H9 (cell line): ENCODE measurements around the gene VIT. TPM values are rescaled to one million over a fixed set of nuclear protein-coding genes. Genes with fewer than 3 reads are reported as not detected.

ENCODE experiments used
- DNase-seq: peaks from one replicate; pipeline ENCODE4 v3.0.0-alpha.2; 2017
- H2AFZ ChIP-seq: one replicate; pipeline ENCODE4 v1.6.1; 2013; ENCODE audit warnings: mild to moderate bottlenecking, low read length, control low read depth, moderate library complexity
- H2AK5ac ChIP-seq: 2 replicates; pipeline ENCODE4 v1.6.1; 2013; ENCODE audit warnings: low read length, control low read depth, mixed read lengths; ENCODE audit not compliant: insufficient read length
- H2BK120ac ChIP-seq: one replicate; pipeline ENCODE4 v1.6.1; 2013; ENCODE audit warnings: low read depth, mild to moderate bottlenecking, low read length, control low read depth, inconsistent platforms; ENCODE audit not compliant: poor library complexity, severe bottlenecking
- H2BK12ac ChIP-seq: 2 replicates; pipeline ENCODE4 v1.6.1; 2013; ENCODE audit warnings: low read length, control low read depth, mixed read lengths, low read depth; ENCODE audit not compliant: insufficient read length
- H2BK15ac ChIP-seq: 2 replicates; pipeline ENCODE4 v1.6.1; 2013; ENCODE audit warnings: low read depth, low read length, control low read depth
- H2BK20ac ChIP-seq: one replicate; pipeline ENCODE4 v1.6.1; 2013; ENCODE audit warnings: low read depth, mild to moderate bottlenecking, low read length, control low read depth, inconsistent platforms; ENCODE audit not compliant: poor library complexity, severe bottlenecking
- H2BK5ac ChIP-seq: 2 replicates; pipeline ENCODE4 v1.6.1; 2013; ENCODE audit warnings: low read length, control low read depth, mixed read lengths; ENCODE audit not compliant: insufficient read length
- H3K14ac ChIP-seq: 2 replicates; pipeline ENCODE4 v1.6.1; 2013; ENCODE audit warnings: low read length, control low read depth; ENCODE audit not compliant: insufficient read depth
- H3K18ac ChIP-seq: 2 replicates; pipeline ENCODE4 v1.6.1; 2013; ENCODE audit warnings: low read depth, mild to moderate bottlenecking, mixed read lengths, low read length, control low read depth; ENCODE audit not compliant: insufficient read length
- H3K23ac ChIP-seq: 2 replicates; pipeline ENCODE4 v1.6.1; 2013; ENCODE audit warnings: low read length, control low read depth, mixed read lengths, low read depth; ENCODE audit not compliant: insufficient read length
- H3K23me2 ChIP-seq: 2 replicates; pipeline ENCODE4 v1.6.1; 2013; ENCODE audit warnings: low read depth, mild to moderate bottlenecking, mixed read lengths, low read length, control low read depth; ENCODE audit not compliant: insufficient read length, poor library complexity, severe bottlenecking
- H3K27ac ChIP-seq: 2 replicates; pipeline ENCODE4 v1.5.1; 2013; ENCODE audit warnings: low read length, control low read depth, mixed read lengths, low read depth; ENCODE audit not compliant: insufficient read length
- H3K27me3 ChIP-seq: 2 replicates; pipeline ENCODE4 v1.6.1; 2013; ENCODE audit warnings: low read length, control low read depth, inconsistent platforms; ENCODE audit not compliant: insufficient read depth
- H3K4ac ChIP-seq: 2 replicates; pipeline ENCODE4 v1.6.1; 2013; ENCODE audit warnings: low read depth, mild to moderate bottlenecking, control low read depth, inconsistent platforms, low read length, moderate library complexity
- H3K4me1 ChIP-seq: 2 replicates; pipeline ENCODE4 v1.6.1; 2013; ENCODE audit warnings: low read length, control low read depth, inconsistent platforms; ENCODE audit not compliant: insufficient read depth
- H3K4me2 ChIP-seq: 2 replicates; pipeline ENCODE4 v1.6.1; 2013; ENCODE audit warnings: low read length, control low read depth, mixed read lengths; ENCODE audit not compliant: insufficient read length, insufficient read depth
- H3K56ac ChIP-seq: 2 replicates; pipeline ENCODE4 v1.6.1; 2013; ENCODE audit warnings: low read depth, mild to moderate bottlenecking, mixed read lengths, low read length, control low read depth; ENCODE audit not compliant: insufficient read length
- H3K79me1 ChIP-seq: 2 replicates; pipeline ENCODE4 v1.6.1; 2013; ENCODE audit warnings: low read depth, mild to moderate bottlenecking, moderate library complexity, low read length, control low read depth, inconsistent platforms; ENCODE audit not compliant: insufficient read depth, poor library complexity, severe bottlenecking
- H3K79me2 ChIP-seq: 2 replicates; pipeline ENCODE4 v1.6.1; 2013; ENCODE audit warnings: low read length, control low read depth, inconsistent platforms; ENCODE audit not compliant: insufficient read depth
- H3K9ac ChIP-seq: 2 replicates; pipeline ENCODE4 v1.6.1; 2013; ENCODE audit warnings: low read length, control low read depth, mixed read lengths; ENCODE audit not compliant: insufficient read length; ENCODE audit errors: extremely low read depth
- H3K9me3 ChIP-seq: one replicate; pipeline ENCODE4 v1.6.1; 2013; ENCODE audit warnings: low read depth, low read length, inconsistent platforms; ENCODE audit not compliant: control insufficient read depth
- H3T11ph ChIP-seq: one replicate; pipeline ENCODE4 v1.6.1; 2013; ENCODE audit warnings: mild to moderate bottlenecking, low read length, control low read depth, inconsistent platforms
- H4K20me1 ChIP-seq: one replicate; pipeline ENCODE4 v1.6.1; 2013; ENCODE audit not compliant: control insufficient read depth, insufficient read length, insufficient read depth
- H4K5ac ChIP-seq: 2 replicates; pipeline ENCODE4 v1.6.1; 2013; ENCODE audit warnings: low read depth, mild to moderate bottlenecking, mixed read lengths, low read length, control low read depth; ENCODE audit not compliant: insufficient read length
- H4K8ac ChIP-seq: replicated peaks from 2 replicates; pipeline ENCODE4 v1.6.1; 2013; ENCODE audit warnings: low read length, control low read depth, mixed read lengths, low read depth; ENCODE audit not compliant: insufficient read length
- H4K91ac ChIP-seq: 2 replicates; pipeline ENCODE4 v1.6.1; 2013; ENCODE audit warnings: low read depth, mild to moderate bottlenecking, moderate library complexity, mixed read lengths, low read length, control low read depth; ENCODE audit not compliant: insufficient read length
- H3K27ac Mint-ChIP-seq, 3 experiments: 2 replicates in 2 of 3; 3 replicates in 1 of 3; pipeline ENCODE4 v1.8.0; 2020 to 2021; ENCODE audit warnings: mixed read lengths in 3 of 3, mild to moderate bottlenecking in 1 of 3, moderate library complexity in 1 of 3
- H3K27me3 Mint-ChIP-seq: 2 replicates; pipeline ENCODE4 v1.8.0; 2021; ENCODE audit warnings: low read depth, mild to moderate bottlenecking, moderate library complexity, mixed read lengths
- H3K36me3 Mint-ChIP-seq, 3 experiments: 2 replicates in 2 of 3; 3 replicates in 1 of 3; pipeline ENCODE4 v1.8.0; 2020 to 2021; ENCODE audit warnings: low read depth in 3 of 3, mixed read lengths in 3 of 3; ENCODE audit not compliant: insufficient read depth in 1 of 3
- H3K4me1 Mint-ChIP-seq, 2 experiments: 2 replicates each; pipeline ENCODE4 v1.8.0; 2020; ENCODE audit warnings: mixed read lengths in 2 of 2
- H3K4me3 Mint-ChIP-seq, 2 experiments: 2 replicates in 1 of 2; 3 replicates in 1 of 2; pipeline ENCODE4 v1.8.0; 2020 to 2021; ENCODE audit warnings: mild to moderate bottlenecking in 2 of 2, mixed read lengths in 2 of 2, moderate library complexity in 1 of 2
- H3K9me3 Mint-ChIP-seq, 2 experiments: 2 replicates in 1 of 2; 3 replicates in 1 of 2; pipeline ENCODE4 v1.8.0; 2020; ENCODE audit warnings: mild to moderate bottlenecking in 2 of 2, mixed read lengths in 2 of 2, moderate library complexity in 1 of 2
- WGBS: extraction: QIAGEN DNeasy Blood & Tissue Kit; methylation state at CpG from one replicate; pipeline ENCODE4 v1.1.7; 2013; ENCODE audit warnings: missing lambda C conversion rate, low lambda C conversion rate, mixed read lengths; ENCODE audit not compliant: insufficient read length; ENCODE audit errors: extremely low coverage; 5-methylcytosine and 5-hydroxymethylcytosine counted together
- total RNA-seq: library from RNA; stranded (reverse); gene quantifications from 2 replicates; pipeline ENCODE4 v1.2.1, GENCODE V29; 2021
- TF ChIP-seq, protein P1 (sequence below): fragments of 200-600 bp; sonication (generic); conservative IDR thresholded peaks from 3 replicates; pipeline ENCODE4 v1.8.0; 2021; ENCODE audit warnings: antibody characterized with exemption, mild to moderate bottlenecking

VIT gene
- total RNA-seq, 1 experiment from 2014 or later = 0.15 TPM

GRCh38 chr2:36682562-36682961 lies 13.9 kb upstream of the VIT start:
- Histone ChIP-seq H4K91ac (no peak overlapping the region), H4K8ac (no peak overlapping the region), H4K5ac (no peak overlapping the region), H3K79me1 (no peaks in the 10 kb centered on the region), H2BK15ac (no peak overlapping the region), H3K18ac (no peak overlapping the region), H3K14ac (no peak overlapping the region), H3K4ac (no peak overlapping the region), H3K4me1 (no peaks in the 10 kb centered on the region; the same call in 1 of the 2 replicates), H2AK5ac (no peak overlapping the region), H3T11ph (no peak overlapping the region), H2BK5ac (no peak overlapping the region), H3K79me2 (no peaks in the 10 kb centered on the region), H3K27me3 (no peaks in the 10 kb centered on the region), H2BK20ac (no peak overlapping the region), H3K56ac (no peak overlapping the region), H2BK12ac (no peak overlapping the region), H3K4me2 (no peak overlapping the region), H3K27ac (no peak overlapping the region), H4K20me1 (no peaks in the 10 kb centered on the region), H2BK120ac (no peak overlapping the region), H3K9me3 (no peaks in the 10 kb centered on the region), H3K9ac (no peak overlapping the region), H3K23me2 (no peaks in the 10 kb centered on the region), H3K23ac (no peak overlapping the region), H2AFZ (no peak overlapping the region)
- no peak overlapping the region for H3K27ac Mint-ChIP-seq
- peaks cover 10 to 12% of the 10 kb centered on the region in 2 experiments; a peak in 3 of 4 replicates for H3K4me1 Mint-ChIP-seq
- DNase-seq = no peak
- peaks cover 5 to 18% (median 9%) of the 10 kb centered on the region in 3 experiments; a peak in 6 of 7 replicates for H3K36me3 Mint-ChIP-seq
- H3K4me3 Mint-ChIP-seq = no peak overlapping the region
- H3K27me3 Mint-ChIP-seq = no peaks in the 10 kb centered on the region
- TF ChIP-seq, protein P1, sequence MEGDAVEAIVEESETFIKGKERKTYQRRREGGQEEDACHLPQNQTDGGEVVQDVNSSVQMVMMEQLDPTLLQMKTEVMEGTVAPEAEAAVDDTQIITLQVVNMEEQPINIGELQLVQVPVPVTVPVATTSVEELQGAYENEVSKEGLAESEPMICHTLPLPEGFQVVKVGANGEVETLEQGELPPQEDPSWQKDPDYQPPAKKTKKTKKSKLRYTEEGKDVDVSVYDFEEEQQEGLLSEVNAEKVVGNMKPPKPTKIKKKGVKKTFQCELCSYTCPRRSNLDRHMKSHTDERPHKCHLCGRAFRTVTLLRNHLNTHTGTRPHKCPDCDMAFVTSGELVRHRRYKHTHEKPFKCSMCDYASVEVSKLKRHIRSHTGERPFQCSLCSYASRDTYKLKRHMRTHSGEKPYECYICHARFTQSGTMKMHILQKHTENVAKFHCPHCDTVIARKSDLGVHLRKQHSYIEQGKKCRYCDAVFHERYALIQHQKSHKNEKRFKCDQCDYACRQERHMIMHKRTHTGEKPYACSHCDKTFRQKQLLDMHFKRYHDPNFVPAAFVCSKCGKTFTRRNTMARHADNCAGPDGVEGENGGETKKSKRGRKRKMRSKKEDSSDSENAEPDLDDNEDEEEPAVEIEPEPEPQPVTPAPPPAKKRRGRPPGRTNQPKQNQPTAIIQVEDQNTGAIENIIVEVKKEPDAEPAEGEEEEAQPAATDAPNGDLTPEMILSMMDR = no peak
- WGBS = no CpG with 5 or more reads among the region's 6 CpGs
- H3K9me3 Mint-ChIP-seq = peaks cover 15 to 17% of the 10 kb centered on the region in 2 experiments
